ENCODE data around the gene ZMYND8.

Gene ZMYND8

DNA sequence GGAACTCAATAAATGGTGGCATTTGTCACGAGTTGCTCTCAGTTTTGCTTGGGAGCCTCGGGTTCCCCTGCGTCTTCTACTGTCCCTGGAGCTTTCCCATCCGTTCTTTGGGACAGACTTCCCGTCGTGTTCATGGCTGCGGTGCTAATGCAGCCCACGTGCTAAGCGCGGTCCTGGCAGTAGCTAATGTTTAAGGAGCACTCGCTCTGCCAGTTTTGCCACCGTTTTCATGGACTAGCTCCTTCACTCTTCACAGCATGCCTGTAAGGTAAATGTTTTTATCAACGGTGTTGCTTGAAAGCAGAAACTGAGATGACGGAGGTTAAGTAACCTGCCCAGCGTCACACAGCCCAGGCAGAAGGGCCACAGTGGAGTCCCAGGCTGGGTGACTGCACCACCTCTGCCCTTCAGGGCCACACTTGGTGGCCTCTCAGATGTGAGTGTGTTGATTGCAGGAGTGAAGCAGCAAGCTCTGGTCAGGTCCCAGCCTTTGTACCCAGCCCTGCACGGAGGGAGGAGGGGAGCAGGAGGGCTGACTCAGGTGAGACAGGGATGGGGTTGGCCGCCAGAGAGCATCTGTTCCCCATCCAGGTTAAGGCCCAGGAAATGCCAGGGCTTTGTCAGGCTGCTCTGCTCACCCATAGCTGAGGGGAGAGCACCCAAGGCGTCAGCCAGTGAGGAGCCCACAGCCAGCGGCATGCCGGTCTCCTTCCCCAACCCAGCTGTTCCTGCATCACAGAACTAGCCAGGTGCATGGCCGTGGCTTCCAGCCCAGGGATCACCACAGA lies 181.8 kb downstream of the ZMYND8 start:
- no peak for DNase-seq (ENCODE audit: low read depth, low spot score)

DNA sequence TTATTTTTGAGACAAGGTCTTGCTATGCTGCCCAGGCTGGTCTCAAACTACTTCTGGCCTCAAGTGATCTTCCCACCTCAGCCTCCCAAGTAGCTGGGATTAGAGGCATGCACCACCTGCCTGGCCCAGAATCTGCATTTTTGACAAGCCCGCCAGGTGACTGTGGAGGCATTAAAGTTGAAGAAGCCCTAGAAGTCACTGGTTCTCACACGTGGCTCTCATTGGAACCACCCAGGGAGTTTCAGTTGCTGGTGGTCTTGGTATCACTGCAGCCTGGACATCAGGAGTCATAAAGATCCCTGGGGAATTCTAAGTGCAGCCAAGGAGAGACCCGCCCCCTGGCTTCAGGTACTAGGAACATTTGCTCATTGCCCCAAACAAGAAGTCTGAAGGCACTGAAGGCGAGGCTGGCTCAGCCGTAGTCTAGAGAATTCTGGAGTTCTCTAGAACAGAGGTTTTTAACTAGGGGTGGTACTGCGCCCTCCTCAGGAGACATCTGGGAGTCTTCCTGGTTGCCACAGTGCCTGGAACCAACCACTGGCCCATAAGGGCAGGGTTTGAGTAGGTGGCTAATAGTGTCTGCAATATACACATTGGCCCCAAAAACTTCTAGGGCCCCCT lies 182.8 kb downstream of the ZMYND8 start:
- DNase-seq (ENCODE audit: low read depth, low spot score), result no peak

DNA sequence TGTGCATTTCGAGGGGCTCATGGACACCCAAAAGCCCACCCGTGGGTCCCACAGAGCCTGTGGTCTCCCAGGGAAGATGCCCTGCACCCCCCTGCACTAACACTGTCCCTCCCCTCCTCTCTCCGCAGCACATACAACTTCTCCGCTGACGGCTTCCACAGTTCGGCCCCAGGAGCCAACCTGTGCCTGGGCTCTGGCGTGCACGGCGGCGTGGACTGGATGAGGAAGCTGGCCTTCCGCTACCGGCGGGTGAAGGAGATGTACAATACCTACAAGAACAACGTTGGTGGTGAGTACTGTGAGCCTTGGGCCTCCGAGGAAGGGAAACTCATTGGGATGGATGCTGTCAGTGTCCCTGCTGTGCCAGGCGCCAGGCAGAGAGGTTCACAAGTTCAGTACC lies 183.9 kb downstream of the ZMYND8 start:
- DNase-seq (ENCODE audit: low read depth, low spot score), result no peak

DNA sequence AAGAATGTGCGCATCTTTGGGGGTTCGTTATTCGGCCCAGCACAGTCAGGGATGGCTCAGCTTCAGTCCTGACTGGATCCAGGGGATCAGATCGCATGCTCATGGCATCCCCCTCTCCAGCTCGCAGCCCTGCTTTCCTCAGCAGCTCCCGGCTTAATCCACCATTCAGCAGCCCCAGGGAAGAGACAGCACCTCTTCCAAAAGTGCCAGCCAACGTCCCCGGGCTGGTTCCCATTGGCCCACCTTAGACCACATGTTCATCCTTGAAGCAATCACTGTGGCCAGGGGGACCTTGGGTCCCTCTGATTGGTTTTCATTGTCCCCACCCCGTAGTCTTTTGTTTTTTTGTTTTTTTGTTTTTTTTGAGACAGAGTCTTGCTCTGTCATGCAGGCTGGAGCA lies 188.7 kb downstream of the ZMYND8 start:
- DNase-seq (ENCODE audit: low read depth, low spot score), result no peak

DNA sequence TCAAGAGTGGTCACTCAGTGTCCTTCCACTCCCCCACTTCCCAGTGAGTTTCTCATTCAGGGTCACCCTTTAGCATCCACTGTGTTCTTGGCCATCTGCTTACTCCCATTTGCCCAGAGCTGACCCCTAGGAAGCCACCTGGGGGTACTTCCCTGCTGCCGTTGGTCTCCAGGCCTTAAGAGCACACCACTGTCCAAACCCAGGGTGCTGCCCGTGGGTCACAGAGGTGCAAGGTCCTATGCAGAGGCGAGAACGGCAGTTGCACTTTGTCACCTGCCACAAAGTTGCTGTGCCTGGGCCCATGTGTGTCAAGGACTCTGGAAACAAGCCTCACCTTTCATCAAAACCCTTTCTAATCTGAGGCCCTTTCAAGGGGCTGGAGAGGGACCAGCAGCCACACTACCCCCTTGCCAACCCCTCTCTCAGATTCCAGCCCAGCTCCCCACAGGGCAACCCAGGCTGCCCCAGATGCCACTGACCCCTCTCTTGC lies 191.1 kb downstream of the ZMYND8 start:
- DNase-seq (ENCODE audit: low read depth, low spot score), result no peak

DNA sequence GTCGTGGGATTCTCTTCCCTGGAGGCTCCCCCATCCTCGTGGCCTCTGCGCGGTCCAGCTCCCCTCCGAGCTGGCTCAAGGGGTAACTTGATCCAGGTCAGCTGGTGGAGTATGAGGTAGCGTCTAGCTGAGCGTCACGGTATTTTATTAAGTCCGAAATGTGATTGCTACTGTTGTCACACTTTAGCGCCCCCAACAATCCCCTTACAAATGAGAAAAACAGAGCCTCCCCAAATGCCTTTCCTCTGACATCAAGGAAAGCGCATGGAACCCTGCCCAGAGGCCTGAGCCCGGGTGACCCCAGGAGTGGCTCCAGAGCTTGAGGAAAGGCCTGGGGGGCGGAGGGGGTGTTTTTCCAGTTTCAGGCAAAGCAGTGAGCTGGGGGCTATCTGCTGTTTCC lies 192.4 kb downstream of the ZMYND8 start:
- DNase-seq (ENCODE audit: low read depth, low spot score), result no peak

DNA sequence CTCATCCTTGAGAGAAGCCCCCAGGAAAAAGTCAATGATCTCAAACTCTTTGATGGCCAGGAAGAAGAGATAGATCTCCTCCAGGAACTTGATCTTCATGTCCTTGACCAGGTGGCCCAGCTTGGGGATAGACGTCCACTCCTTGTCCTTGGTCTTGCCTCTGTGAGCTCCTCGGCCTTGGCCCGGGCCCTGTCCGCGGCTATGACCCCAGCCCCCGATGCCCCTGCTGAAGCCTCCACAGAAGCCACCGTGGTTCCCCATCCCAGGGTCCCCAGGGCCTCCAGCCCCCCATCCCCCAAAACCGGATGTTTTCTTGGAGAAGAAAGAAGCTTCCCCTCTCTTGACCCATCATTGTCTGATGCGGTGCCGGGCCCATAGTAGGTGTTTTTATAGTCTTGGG lies 195.1 kb downstream of the ZMYND8 start:
- DNase-seq (ENCODE audit: low read depth, low spot score), result no peak

DNA sequence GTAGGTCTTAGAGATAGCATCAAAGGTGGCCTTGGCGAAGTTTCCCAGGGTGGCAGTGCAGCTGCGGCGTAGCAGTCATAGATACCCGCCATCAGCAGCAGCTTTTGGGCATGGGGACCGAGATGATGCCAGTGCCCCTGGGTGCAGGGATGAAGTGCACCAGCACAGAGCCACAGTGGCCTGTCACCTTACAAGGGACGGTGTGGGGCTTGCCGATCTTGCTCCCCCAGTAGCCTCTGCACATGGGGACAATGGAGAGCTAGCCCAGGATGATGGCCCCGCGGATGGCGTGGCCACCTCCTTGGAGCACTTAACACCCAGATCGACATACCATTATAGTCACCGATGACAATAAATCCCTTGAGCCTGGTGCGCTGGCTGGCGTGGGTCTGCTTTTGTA lies 195.5 kb downstream of the ZMYND8 start:
- DNase-seq (ENCODE audit: low read depth, low spot score), result no peak

DNA sequence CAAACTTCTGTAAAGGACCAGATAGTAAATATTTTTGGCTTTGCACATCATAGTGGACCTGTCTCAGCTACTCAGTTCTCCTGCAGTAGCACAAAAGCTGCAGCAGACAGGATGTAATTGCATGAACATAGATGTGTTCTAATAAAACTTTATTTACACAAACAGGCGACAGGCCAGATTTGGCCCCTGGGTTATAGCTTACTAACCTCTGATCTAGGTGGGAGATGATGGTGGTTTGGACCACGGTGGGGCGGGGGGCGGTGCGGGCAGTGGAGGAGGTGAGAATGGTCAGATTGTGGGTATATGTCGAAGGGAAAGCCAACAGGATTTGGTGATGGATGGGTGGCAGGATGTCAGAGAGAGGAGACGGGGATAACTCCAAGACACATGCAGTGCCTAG lies 196.3 kb downstream of the ZMYND8 start:
- no peak for DNase-seq (ENCODE audit: low read depth, low spot score)
